Hepatocyte (in vitro differentiated cells): Measurements from ENCODE around the gene HILPDA. TPM values are rescaled to one million over a fixed set of nuclear protein-coding genes. Genes with fewer than 3 reads are reported as not detected.

ENCODE experiments used
- DNase-seq: peaks from one replicate; pipeline ENCODE4 v3.0.0-alpha.2; 2016; ENCODE audit warnings: low spot score
- H2AFZ ChIP-seq: fragments of 200-600 bp; sonication (generic); 2 replicates; pipeline ENCODE4 v1.6.0; 2016; ENCODE audit warnings: antibody characterized with exemption, mild to moderate bottlenecking
- H3K27ac ChIP-seq: fragments of 200-600 bp; sonication (generic); 2 replicates; pipeline ENCODE4 v1.5.1; 2016; ENCODE audit warnings: mild to moderate bottlenecking
- H3K27me3 ChIP-seq: fragments of 200-600 bp; sonication (generic); 2 replicates; pipeline ENCODE4 v1.6.1; 2016
- H3K36me3 ChIP-seq: fragments of 200-600 bp; sonication (generic); replicated peaks from 2 replicates; pipeline ENCODE4 v1.5.1; 2016; ENCODE audit warnings: low read depth; ENCODE audit not compliant: insufficient read depth
- H3K4me1 ChIP-seq: fragments of 200-600 bp; sonication (generic); 2 replicates; pipeline ENCODE4 v1.5.1; 2016; ENCODE audit warnings: mild to moderate bottlenecking, moderate library complexity; ENCODE audit not compliant: insufficient read depth
- H3K4me2 ChIP-seq: fragments of 200-600 bp; sonication (generic); 2 replicates; pipeline ENCODE4 v1.6.0; 2016
- H3K4me3 ChIP-seq: fragments of 200-600 bp; sonication (generic); 2 replicates; pipeline ENCODE4 v1.5.1; 2016; ENCODE audit warnings: mild to moderate bottlenecking
- H3K79me2 ChIP-seq: fragments of 200-600 bp; sonication (generic); 2 replicates; pipeline ENCODE4 v1.6.0; 2017; ENCODE audit warnings: mild to moderate bottlenecking
- H3K9me2 ChIP-seq: fragments of 200-600 bp; sonication (generic); replicated peaks from 2 replicates; pipeline ENCODE4 v1.6.0; 2017; ENCODE audit warnings: mild to moderate bottlenecking; ENCODE audit not compliant: insufficient read depth
- H3K9me3 ChIP-seq: fragments of 200-600 bp; sonication (generic); 2 replicates; pipeline ENCODE4 v1.5.1; 2016; ENCODE audit warnings: low read depth, mild to moderate bottlenecking
- H4K20me1 ChIP-seq: fragments of 200-600 bp; sonication (generic); 2 replicates; pipeline ENCODE4 v1.6.0; 2016; ENCODE audit warnings: mild to moderate bottlenecking; ENCODE audit not compliant: insufficient read depth, poor library complexity, severe bottlenecking
- EZH2 ChIP-seq: fragments of 200-600 bp; sonication (generic); IDR thresholded peaks from 2 replicates; pipeline ENCODE4 v1.6.1; 2016; ENCODE audit warnings: antibody characterized with exemption, mild to moderate bottlenecking, borderline replicate concordance
- EZH2phosphoT487 ChIP-seq: fragments of 200-600 bp; sonication (generic); IDR thresholded peaks from one replicate; pipeline ENCODE4 v1.6.1; 2018; ENCODE audit warnings: antibody characterized with exemption, mild to moderate bottlenecking, low read depth, moderate library complexity; ENCODE audit not compliant: unreplicated experiment, severe bottlenecking
- WGBS: methylation state at CpG from one replicate; pipeline ENCODE4 v1.1.6; 2016; ENCODE audit warnings: low lambda C conversion rate; ENCODE audit errors: missing lambda C conversion rate; 5-methylcytosine and 5-hydroxymethylcytosine counted together
- polyA plus RNA-seq: library from polyadenylated mRNA; unstranded; fragments of >200 nt; fragmentation: Nextera tagmentation; extraction: Ambion mirVana; gene quantifications from 2 replicates; pipeline ENCODE4 v1.2.1, GENCODE V29; 2016
- total RNA-seq: library from RNA; depleted of rRNA; stranded (reverse); fragments of >200 nt; gene quantifications from 2 replicates; pipeline ENCODE4 v1.2.3, GENCODE V29; 2014
- TF ChIP-seq, protein P1 (sequence below): fragments of 200-600 bp; sonication (generic); IDR thresholded peaks from 2 replicates; pipeline ENCODE4 v1.5.1; 2016; ENCODE audit warnings: antibody characterized with exemption, mild to moderate bottlenecking; ENCODE audit not compliant: poor library complexity

HILPDA gene
- total and polyA plus RNA-seq, 2 experiments from 2014 or later, result 18.0 to 44.2 TPM

DNA sequence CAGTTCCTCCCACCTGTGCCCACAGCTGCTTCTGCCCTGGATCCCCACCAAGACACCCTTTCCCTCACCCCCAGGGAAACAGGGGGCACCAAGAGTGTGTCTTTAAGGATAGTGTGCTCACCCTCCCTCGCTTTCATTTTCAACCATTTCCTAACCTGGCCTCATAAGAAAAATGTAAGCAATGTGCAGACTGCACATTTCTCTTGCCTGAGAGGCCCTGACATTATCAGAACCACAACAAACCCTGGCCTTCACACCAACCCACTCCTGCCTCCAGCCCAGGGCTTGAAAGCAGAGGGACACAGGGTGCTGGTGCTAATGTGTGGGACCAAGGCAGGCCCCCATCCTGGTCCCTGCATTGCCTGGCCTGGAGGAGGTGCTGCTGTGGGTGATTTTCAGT, 34.9 kb upstream of the HILPDA start:
- TF ChIP-seq EZH2 (no peak), EZH2phosphoT487 (no peak)
- TF ChIP-seq, protein P1, sequence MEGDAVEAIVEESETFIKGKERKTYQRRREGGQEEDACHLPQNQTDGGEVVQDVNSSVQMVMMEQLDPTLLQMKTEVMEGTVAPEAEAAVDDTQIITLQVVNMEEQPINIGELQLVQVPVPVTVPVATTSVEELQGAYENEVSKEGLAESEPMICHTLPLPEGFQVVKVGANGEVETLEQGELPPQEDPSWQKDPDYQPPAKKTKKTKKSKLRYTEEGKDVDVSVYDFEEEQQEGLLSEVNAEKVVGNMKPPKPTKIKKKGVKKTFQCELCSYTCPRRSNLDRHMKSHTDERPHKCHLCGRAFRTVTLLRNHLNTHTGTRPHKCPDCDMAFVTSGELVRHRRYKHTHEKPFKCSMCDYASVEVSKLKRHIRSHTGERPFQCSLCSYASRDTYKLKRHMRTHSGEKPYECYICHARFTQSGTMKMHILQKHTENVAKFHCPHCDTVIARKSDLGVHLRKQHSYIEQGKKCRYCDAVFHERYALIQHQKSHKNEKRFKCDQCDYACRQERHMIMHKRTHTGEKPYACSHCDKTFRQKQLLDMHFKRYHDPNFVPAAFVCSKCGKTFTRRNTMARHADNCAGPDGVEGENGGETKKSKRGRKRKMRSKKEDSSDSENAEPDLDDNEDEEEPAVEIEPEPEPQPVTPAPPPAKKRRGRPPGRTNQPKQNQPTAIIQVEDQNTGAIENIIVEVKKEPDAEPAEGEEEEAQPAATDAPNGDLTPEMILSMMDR, result no peak
- WGBS, result 87% methylated on average over 1 of the region's 1 CpG

GRCh38 chr7:128421384-128421783, 34.3 kb upstream of the HILPDA start:
- TF ChIP-seq, protein P1, result no peak
- no peak for TF ChIP-seq EZH2
- no peak for TF ChIP-seq EZH2phosphoT487
- Histone ChIP-seq H4K20me1 (no peaks in the 10 kb centered on the region), H3K9me3 (no peaks in the 10 kb centered on the region), H2AFZ (no peak overlapping the region), H3K36me3 (no peaks in the 10 kb centered on the region), H3K9me2 (no peaks in the 10 kb centered on the region), H3K4me3 (no peak overlapping the region), H3K4me1 (peaks cover 4% of the 10 kb centered on the region), H3K27ac (no peak overlapping the region), H3K27me3 (no peaks in the 10 kb centered on the region), H3K79me2 (no peaks in the 10 kb centered on the region), H3K4me2 (no peak overlapping the region)
- WGBS, result 91% methylated on average over 1 of the region's 1 CpG
- no peak for DNase-seq

More for the DNA sequence above, 34.9 kb upstream of the HILPDA start:
- no peak for DNase-seq
- no peaks in the 10 kb centered on the region for H3K79me2 ChIP-seq
- no peak overlapping the region for H3K27ac ChIP-seq
- no peaks in the 10 kb centered on the region for H3K27me3 ChIP-seq
- no peaks in the 10 kb centered on the region for H3K36me3 ChIP-seq
- H3K9me2 ChIP-seq, result no peaks in the 10 kb centered on the region
- peaks cover 4% of the 10 kb centered on the region for H3K4me1 ChIP-seq
- no peaks in the 10 kb centered on the region for H4K20me1 ChIP-seq
- H3K4me3 ChIP-seq, result no peak overlapping the region
- no peak overlapping the region for H3K4me2 ChIP-seq
- no peaks in the 10 kb centered on the region for H3K9me3 ChIP-seq
- H2AFZ ChIP-seq, result no peak overlapping the region

DNA sequence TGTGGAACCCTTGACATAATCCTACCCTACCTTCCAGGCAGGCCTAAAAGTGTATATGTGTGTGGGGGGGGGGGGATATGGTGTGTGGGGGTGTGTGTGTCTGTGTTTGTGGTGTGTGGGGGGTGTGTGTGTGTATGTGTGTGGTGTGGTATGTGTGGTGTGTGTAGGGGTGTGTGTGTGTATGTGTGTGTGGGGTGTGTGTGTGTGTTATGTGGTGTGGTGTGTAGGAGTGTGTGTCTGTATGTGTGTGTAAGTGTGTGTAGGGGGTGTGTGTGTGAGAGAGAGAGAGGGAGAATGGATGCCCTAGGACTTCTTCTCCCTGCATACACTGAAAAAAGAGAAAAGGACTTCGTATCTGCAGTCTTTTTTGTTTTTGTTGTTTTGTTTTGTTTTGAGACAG, 33.6 kb upstream of the HILPDA start:
- no peak overlapping the region for H2AFZ ChIP-seq
- no peaks in the 10 kb centered on the region for H3K27me3 ChIP-seq
- H3K27ac ChIP-seq, result no peak overlapping the region
- no peaks in the 10 kb centered on the region for H3K79me2 ChIP-seq
- H3K4me1 ChIP-seq, result peaks cover 4% of the 10 kb centered on the region
- H4K20me1 ChIP-seq, result no peaks in the 10 kb centered on the region
- H3K9me3 ChIP-seq, result no peaks in the 10 kb centered on the region
- DNase-seq, result no peak
- 90% methylated on average over 1 of the region's 1 CpG for WGBS
- TF ChIP-seq, protein P1, result no peak
- H3K4me2 ChIP-seq, result no peak overlapping the region
- no peaks in the 10 kb centered on the region for H3K36me3 ChIP-seq
- no peak overlapping the region for H3K4me3 ChIP-seq
- H3K9me2 ChIP-seq, result no peaks in the 10 kb centered on the region

- no peak for DNase-seq
- TF ChIP-seq, protein P1, result no peak
- no peak for TF ChIP-seq EZH2phosphoT487
- no peak for TF ChIP-seq EZH2
- Histone ChIP-seq H3K4me1 (peaks cover 4% of the 10 kb centered on the region), H3K4me2 (no peak overlapping the region), H4K20me1 (no peaks in the 10 kb centered on the region), H3K9me3 (no peaks in the 10 kb centered on the region), H3K36me3 (no peaks in the 10 kb centered on the region), H3K79me2 (no peaks in the 10 kb centered on the region), H3K9me2 (no peaks in the 10 kb centered on the region), H3K27me3 (no peaks in the 10 kb centered on the region), H3K4me3 (no peak overlapping the region), H2AFZ (no peak overlapping the region), H3K27ac (no peak overlapping the region)
- 83% methylated on average over 3 of the region's 3 CpGs for WGBS
These were observed 32.8 kb upstream of the HILPDA start for GRCh38 chr7:128422842-128423241.
